SH-SY5Y (cell line): ENCODE measurements around the gene PVALB.
A peak's percentile ranks its signal among the peaks of the same experiment; 100 is the strongest.

Experiments used
- GATA2 ChIP-seq: IDR thresholded peaks from 2 replicates; pipeline ENCODE4 v1.6.1; 2011; ENCODE audit warnings: mild to moderate bottlenecking, low read depth, low read length
- GATA3 ChIP-seq: IDR thresholded peaks from 2 replicates; pipeline ENCODE4 v1.6.1; 2011; ENCODE audit warnings: low read depth, mild to moderate bottlenecking, low read length, moderate library complexity

- TF ChIP-seq GATA3 (no peak), GATA2 (peak; percentile 56)
Measured at GRCh38 chr22:36775964-36776669, 40.7 kb downstream of the PVALB start, which contains the start of gene IFT27.
